Activated CD8-positive, alpha-beta memory T cell treated with anti-CD3 and anti-CD28 coated beads for 1 hour (primary cell): ENCODE data around the gene BBS1.
"Not testable (repeated sequence)": the region's sequence is repeated elsewhere in the genome, so short reads cannot be mapped to it uniquely, and the experiment has no call there.

Source experiments
- DNase-seq, 2 donors: peaks; one replicate each; pipeline ENCODE4 v3.0.0-alpha.2; 2020; ENCODE audit warnings: low read depth in 1 of 2; ENCODE audit errors: extremely low read depth in 1 of 2

The BBS1 gene

GRCh38 chr11:66523611-66524010, 13.2 kb downstream of the BBS1 start:
- no peak for DNase-seq

GRCh38 chr11:66524304-66525040, 14.0 kb downstream of the BBS1 start:
- no peak for DNase-seq

DNA sequence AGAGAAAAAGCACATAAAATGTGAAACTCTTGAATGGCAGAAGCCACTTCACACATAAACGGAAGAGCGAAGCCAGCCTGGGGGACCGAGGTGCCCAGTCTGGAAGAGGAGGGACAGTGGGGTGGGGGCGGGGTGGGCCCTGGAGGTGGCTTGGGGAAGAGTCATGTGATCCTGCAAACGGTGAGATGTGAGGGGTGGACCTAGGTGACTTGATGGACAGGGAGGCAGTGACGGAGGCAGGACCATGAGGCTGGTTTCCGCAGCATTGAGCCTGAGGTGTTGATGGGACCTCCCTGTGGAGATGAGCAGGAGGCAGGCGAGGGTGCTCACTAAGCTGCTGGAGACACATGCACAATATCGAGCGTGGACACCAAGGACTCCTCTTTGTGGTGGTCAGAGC, 18.6 kb downstream of the BBS1 start:
- DNase-seq, result no peak

- DNase-seq, result no peak
Observed at GRCh38 chr11:66529655-66530054, 19.2 kb downstream of the BBS1 start.

DNA sequence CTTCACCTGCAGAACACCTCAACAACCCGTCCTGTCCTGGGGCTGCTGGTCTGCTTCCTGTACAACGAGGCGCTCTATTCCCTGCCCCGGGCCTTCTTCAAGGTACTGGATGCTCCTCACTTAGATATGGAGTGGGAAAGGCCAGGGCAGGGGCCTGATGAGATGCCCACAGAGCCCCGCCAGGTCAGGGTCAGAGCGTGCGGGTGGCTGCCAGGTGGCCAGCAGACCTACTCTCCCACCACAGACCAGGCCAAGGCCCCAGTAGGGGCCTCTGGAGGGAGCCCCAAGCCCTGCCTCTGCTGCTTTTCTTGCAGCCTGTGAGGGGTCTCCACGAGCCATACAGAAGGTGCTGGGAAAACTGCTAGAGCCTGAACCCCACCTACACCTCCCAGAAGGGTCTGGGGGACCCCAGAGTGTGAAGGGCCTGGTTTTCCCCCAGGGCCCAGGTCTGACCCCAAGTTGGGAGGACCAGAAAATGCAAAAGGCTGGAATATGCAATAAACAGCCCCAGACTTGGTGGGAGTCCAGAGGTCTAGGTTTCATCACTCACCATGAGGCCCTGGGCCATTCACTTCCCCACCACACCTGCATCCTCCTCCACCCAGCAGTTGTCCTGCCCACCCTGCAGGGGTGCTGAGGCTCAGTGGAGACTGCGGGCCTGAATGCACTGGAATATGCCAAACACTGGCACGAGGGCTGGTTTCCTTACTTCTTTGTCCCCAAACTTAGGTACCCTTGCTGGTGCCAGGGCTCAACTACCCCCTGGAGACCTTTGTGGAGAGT, 20.7 kb downstream of the BBS1 start:
- no peak for DNase-seq

DNA sequence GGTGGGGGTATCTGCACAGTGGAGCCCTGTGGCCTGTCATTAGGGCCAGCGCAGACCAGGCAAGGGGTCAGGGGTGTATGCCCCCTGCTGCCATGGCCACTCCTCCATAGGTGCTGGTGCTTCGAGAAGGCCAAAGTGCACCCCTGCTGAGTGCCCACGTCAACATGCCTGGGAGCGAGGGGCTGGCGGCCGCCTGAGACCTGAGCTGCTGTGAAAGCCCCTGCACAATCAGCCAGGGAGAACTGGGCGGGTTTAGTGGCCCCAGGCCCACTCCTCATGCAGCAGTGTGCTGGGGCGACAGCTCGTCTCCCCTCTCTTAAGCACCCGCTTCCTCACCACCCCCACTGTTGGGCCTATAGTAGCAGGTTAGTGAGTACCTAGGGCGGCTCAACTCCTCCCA, 21.4 kb downstream of the BBS1 start:
- DNase-seq, result no peak

DNA sequence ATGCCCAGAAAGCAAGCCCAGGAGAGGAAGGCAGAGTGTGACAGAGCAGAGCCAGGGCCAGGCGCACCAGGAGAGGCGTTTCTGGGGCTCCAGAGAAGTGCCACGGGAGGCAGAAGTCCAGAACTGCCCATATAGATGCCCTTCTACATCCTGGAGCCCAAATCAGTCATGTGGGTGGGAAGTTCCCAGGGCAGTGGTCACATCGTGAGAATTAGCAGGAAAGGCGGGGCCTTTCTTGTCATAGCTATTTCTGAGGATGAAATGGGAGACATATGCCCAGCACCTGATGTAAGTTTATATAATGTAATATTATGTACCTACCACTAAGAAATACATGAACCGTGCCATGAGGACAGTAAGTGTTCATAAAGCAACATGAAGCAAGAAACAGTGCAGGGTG, 22.3 kb downstream of the BBS1 start:
- DNase-seq, result no peak

DNA sequence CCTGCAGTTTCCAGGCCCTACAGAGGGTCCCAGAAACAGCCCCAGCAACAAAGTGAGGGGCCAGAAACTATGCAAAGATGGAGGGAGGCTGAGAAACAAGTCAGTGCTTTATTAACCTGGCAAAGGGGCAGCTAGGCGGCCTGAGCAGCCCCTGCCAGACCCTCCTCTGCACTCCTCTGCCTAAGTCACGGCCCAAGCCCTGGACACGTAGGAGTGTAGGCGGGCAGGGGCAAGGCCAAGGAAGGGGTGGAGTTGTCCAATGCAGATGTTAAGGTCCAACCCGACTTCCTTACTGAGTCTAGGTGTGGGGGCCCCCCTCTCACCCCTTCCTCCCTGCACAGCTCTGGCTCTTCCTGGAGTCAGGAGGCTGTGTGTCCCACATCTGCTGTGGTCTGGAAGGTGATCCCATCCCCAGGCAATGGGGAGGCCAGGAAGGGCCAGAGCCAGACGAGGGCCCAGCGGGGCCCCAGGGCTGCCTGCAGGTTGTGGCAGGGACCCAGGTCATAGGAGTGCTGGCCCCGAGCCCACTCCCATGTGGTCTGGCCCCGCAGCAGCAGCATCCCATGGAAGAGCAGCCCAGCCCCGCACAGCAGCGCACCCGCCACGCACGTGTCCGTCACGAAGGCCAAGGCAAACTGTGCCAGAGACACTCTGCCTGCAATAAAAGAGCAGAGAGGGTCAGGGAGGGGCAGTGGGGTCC, 28.9 kb downstream of the BBS1 start:
- no peak for DNase-seq

DNA sequence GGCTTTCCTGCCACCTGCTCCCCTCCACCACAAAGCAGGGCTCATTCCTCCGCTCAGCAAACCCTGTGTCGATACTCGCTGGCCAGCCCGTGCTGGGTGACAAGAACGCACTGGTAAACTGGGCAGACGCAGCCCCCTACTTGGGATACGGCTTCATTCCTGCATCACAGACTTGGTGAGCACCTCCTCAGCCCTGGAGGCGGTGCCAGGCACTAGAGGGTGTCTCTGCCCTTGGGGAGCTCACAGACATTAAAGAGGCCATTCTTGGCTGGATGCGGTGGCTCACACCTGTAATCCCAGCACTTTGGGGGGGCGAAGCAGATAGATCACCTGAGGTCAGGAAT, 29.4 kb downstream of the BBS1 start:
- no peak for DNase-seq

GRCh38 chr11:66540598-66540997, 30.2 kb downstream of the BBS1 start:
- DNase-seq, result not testable (repeated sequence)

DNA sequence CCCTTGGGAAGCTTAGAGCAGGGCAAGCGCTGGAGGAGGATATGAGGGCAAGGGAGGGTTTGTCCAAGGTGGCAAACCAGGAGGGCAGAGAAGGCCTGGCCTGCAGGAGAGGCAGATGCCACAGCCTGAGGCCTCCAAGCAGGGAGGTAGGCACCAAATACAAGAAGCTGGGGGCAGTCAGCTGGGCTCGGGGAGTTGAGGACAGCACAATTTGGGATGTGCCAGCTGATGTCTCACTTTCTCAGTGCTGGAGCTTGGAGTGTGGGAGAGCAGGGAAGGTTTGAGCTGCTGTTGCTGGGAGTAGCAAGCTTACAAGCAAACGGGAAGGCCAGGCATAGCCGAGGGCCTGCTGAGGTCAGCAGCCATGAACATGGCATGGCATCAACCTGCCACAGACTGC, 31.5 kb downstream of the BBS1 start:
- no peak for DNase-seq

- no peak for DNase-seq
Observed at GRCh38 chr11:66542362-66542761, 31.9 kb downstream of the BBS1 start.

DNA sequence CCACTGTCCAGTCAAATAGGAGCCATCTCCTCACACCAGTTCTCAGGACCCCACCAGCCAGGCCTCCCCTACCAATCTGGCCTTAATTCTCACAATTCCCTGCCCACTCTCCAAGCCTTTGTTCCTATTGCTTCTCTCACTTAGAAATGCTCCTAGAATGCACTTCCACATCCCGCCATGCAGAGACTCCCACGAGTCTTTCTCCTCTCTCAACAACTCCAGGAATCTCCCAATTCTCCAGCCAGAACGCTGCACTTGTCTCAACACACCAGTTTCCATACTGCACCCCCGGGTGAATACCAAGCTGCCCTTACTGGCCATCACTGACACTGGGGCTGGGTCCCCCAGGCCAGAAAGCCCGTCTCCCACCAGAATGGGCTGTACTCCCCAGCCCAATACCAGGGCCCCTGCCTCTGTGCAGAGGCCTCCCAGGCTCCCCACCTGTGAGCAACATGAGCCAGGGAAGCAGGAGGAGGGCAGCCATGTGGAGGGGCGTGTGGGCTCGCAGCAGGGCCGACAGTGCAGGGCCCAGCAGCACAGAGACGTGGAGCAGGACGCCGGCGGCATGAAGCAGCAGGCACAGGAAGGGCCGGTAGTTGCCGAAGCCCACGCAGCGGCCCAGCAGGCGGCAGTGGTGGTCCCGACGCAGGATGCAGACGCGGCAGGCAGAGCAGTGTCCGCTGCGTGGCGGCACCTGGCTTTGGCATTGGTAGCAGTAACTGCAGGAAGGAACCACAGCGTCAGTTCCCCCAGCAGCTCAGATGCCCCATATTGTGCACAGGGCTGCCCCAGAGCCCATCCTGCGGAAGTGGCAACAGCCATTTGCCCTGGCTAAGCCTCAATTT, 33.0 kb downstream of the BBS1 start:
- DNase-seq, result peak; percentile 27 to 51

DNA sequence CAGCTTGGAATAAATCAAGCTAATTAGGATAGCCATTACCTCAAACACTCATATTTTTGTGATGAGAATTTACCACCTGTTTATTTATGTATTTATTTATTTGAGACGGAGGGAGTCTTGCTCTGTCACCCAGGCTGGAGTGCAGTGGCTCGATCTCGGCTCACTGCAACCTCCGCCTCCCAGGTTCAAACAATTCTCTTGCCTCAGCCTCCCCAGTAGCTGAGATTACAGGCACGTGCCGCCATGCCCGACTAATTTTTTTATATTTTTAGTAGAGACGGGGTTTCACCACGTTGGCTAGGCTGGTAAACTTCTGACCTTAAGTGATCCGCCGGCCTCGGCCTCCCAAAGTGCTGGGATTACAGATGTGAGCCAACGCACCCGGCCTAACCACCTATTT, 34.5 kb downstream of the BBS1 start:
- DNase-seq, result not testable (repeated sequence)

DNA sequence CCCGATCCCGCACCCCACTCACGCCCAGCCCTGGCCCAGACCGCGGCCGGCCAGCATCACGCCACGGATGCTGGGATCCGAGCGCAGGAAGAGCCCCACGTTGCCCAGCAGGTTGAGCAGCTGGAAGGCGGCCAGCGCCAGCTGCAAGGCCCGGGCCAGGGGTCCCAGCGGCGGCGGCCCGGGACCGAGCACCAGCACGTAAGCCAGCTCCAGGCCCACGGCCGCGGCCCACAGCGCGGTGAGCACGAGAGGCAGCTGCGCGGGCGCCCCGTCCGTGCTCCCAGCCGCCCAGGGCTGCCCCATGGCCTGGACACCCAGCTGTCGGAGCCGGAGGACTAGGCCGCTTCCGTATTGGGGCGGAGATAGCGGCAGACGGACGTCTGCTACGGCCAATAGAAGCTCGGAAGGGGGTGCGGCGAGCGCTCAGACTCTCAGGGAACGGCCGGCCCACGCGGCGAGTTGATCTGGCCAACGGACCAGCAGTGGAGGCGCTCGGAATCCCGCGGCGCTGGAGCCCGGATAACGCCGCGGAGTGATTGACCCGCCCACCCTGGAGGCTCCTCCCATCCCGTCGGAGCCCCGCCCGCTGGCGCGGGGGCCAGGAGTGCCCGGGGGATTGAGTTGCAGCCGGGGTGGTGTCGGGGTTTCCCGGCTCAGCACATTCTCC, 35.4 kb downstream of the BBS1 start, which contains the start of gene ZDHHC24:
TSS of gene ZDHHC24 (minus strand) at position 348 of the 667 bp plus-strand sequence. CDS start at position 303, 45 bp downstream.
- DNase-seq, result peak; percentile 32 to 65

GRCh38 chr11:66546368-66546965, 36.0 kb downstream of the BBS1 start, which contains the start of gene ACTN3:
Gene ACTN3 (plus strand): TSS chr11:66546903. CDS start chr11:66546938, 35 bp downstream.
- DNase-seq, result no peak

DNA sequence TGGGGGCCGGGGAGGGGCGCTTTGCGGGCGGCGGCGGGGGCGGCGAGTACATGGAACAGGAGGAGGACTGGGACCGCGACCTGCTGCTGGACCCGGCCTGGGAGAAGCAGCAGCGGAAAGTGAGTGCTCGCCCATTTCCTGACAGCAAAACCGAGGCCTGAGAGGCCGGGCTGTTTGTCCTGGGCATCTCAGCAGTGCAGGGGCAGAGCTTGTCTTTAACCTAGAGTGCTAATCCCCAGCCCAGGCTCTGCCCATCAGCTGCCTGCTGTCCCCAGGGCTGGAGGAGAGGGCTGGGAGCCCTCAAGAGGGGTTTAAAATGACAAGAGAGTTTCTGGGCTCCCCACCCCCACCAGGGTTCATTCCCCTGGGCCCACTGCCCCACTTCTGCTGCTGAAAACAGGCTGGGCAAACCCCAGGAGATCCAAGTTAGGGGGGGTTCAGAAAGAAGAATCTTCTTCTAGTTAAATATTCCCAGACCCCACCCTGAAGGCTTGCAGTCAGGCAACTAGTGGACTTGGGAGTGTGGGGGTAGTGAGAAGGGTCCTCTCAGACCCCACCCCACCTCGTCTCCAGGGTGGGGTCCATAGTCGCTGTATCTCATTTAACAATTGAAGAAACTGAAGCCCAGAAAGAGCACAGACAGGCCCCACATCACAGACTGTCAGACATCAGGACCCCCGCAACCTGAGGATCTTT, 36.7 kb downstream of the BBS1 start:
- DNase-seq, result no peak

DNA sequence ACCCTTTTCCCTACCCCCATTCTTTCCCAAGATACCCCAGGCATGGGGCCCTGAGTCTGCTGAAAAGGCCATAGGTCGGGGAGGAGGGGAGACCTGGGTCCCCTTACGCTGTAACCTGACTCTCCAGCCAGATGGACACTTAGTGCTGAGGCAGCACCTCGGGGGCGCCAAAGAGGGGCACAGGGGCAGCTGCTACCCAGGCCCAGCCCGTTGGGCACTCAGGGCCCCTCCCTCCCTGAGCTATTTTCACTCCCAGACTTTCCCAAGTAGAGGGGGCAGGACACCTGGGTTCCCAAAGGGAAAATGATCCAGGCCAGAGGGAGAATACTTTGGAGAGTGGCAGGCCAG, 37.2 kb downstream of the BBS1 start:
- no peak for DNase-seq

GRCh38 chr11:66548041-66548440, 37.6 kb downstream of the BBS1 start:
- no peak for DNase-seq
